ENCODE results near the gene ASTN2.

The ASTN2 gene

GRCh38 chr9:116494815-116495634 lies 919.8 kb downstream of the ASTN2 start:
- no peak for DNase-seq

GRCh38 chr9:116493183-116493860 lies 921.5 kb downstream of the ASTN2 start:
- no peak for DNase-seq

DNA sequence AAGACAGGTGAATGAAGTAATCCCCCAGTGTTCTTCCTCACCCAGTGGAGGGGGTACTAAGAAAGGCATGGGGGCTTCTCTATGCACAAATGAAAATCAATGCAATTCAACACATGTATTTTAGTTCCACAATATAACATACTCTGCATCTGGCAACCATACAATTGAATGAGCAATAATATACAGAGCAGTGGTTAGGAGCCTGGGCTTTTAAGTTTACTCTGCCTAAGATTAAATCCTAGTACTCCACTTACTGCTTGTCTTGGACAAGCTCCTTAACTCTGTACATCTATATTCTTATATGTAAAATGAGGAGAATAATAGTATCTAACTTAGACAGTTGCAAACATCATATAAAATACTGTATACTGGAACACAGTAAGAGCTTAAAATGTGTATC lies 923.2 kb downstream of the ASTN2 start:
- DNase-seq: no peak

- no peak for DNase-seq
These were observed 923.6 kb downstream of the ASTN2 start for GRCh38 chr9:116491219-116491618.

GRCh38 chr9:116490321-116490720 lies 924.5 kb downstream of the ASTN2 start:
- DNase-seq: no peak

GRCh38 chr9:116488373-116488772 lies 926.5 kb downstream of the ASTN2 start:
- no peak for DNase-seq

- no peak for DNase-seq
These were observed 930.3 kb downstream of the ASTN2 start for GRCh38 chr9:116484492-116485061.

- DNase-seq: no peak
These were observed 931.0 kb downstream of the ASTN2 start for GRCh38 chr9:116483622-116484491.

DNA sequence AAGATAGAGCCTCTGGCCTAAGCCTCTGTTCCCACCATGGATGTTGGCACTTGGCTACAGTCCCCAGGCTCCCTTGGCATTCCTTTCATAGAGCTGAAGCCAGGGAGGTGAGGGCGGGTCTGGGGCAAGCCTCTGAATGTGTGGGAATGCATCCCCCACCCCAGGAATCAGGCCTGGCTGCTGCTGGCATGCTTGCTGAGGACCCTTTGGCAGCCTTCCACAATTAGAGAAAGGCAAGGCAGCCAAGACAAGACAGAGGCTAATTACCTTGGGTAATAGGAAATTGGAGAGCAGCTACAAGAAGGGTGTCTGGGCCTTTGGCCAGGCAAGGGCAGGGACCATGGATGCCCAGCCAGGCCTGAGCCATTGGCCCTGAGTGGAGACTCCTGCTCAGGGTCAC lies 932.1 kb downstream of the ASTN2 start:
- no peak for DNase-seq

GRCh38 chr9:116480700-116481099 lies 934.2 kb downstream of the ASTN2 start:
- no peak for DNase-seq

DNA sequence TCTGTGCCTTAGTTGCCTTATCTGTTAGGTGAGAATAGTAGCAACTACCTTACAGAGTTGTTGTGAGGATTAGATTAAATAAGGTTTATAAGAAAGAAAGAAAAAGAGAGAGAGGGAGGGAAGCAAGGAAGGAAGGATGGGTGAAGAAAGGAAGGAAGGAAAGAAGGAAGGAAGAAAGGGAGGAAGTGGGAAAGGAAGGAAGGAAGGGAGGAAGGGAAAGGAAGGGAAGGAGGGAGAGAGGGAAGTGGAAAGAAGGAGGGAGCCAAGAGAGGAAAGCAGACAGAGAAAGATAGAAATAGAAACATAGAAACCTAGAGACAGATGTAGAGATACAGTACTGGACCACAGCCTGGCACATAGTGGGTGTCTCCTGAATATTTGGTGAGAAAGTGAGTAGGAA lies 934.9 kb downstream of the ASTN2 start:
- DNase-seq: no peak

- no peak for DNase-seq
These were observed 935.8 kb downstream of the ASTN2 start for GRCh38 chr9:116479056-116479544.

DNA sequence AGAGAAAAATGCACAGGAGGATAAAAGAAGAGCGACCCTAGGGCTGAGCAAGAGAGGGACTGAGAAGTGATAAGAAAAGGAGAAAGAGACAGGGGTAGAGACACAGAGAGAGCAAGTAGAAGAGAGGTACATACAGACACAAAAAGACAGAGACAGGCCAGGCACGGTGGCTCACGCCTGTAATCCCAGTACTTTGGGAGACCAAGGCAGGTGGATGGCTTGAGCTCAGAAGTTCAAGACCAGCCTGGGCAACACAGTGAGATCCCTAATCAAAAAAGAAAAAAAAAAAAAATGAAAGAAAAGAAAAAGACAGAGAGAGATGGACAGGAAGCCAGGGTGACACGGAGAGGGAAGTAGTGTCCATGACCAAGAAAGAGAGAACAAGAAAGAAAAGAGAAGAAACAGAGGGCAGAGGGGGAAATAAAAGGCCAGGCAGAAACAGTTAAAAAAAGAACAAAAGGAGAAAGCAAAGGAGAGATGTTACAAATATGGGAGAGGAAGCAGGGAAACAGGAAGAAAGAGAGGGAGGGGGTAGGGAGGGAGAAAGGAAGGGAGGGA lies 937.2 kb downstream of the ASTN2 start:
- no peak for DNase-seq

- no peak for DNase-seq
These were observed 937.9 kb downstream of the ASTN2 start for GRCh38 chr9:116476935-116477381.

GRCh38 chr9:116476002-116476401 lies 938.9 kb downstream of the ASTN2 start:
- no peak for DNase-seq

- DNase-seq: no peak
These were observed 939.7 kb downstream of the ASTN2 start for GRCh38 chr9:116475201-116475600.

GRCh38 chr9:116471944-116472506 lies 942.8 kb downstream of the ASTN2 start:
- no peak for DNase-seq

- DNase-seq: no peak
These were observed 943.6 kb downstream of the ASTN2 start for GRCh38 chr9:116471093-116471906.

DNA sequence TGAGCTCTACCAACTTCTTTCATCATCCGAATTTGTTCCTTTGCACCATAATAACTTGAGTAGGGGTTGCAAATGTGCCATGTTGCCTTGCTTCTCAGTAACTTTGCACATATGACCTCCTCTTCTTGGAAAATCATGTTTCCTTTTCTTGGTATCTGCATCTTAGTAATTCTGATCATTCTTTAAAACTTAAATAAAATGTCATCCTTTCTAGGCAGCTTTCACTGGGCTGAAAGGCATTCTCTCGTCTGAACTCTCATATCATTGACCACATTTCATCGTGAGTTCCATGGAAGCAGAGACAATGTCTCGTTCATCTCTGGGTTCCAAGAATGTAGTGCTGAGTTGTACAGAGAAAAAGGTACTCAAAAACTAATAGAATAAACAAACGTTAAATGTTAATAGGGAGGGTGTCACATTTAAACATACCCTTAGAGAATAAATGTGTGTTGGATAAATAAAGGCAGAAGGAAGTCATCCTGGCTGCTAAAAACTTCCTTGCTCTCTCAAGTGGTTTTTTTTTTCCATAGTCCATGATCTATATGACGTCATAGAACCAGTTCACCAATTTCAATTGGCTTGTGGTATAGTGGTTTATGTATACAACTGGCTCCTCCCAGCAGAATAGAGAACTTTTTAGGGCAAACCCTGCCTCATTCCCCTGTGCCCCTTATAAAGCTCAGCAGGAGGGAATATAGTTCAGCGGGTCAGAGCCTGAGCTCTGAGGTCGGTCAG lies 945.9 kb downstream of the ASTN2 start:
- DNase-seq: no peak

GRCh38 chr9:116468369-116468768 lies 946.5 kb downstream of the ASTN2 start:
- DNase-seq: no peak
